ENCODE results near the gene LHFPL6. TPM values are rescaled to one million over a fixed set of nuclear protein-coding genes. Genes with fewer than 3 reads are reported as not detected.

The LHFPL6 gene
- total RNA-seq, 4 donors from 2014 or later, result 1.8 to 14.2 (median 9.0) TPM

DNA sequence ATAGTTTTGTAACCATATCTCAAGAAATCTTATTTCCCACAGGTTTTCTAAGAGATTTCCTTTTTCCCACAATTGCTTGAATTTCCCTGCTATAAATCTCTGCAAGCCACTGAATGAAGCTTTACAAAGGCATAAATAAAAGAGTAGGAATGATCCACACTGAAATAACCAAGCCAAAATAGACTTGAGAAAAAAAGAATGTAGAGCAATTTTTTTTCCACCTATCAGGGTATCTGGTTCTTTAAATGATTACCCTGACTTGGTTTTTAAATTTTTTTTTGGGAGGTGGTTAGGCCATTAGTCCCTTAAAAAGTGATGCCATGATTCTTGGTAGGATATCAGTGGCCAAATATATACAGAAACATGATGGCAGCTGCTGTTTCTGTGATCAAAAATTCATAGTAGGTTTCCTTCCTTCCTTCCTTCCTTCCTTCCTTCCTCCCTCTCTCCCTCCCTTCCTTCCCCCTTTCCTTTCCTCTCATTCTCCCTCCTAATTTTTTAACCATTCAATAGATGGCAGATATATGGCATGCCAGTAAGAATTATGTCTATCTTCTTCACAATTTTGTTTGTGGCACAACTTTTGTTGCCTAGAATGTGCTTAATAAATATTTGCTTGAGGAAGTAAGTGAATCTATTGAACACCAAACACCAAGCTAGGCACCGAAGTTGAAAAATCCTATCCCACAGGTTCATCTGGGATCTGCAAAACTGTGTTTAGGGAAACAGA is 233.7 kb downstream of the LHFPL6 start:
- Histone ChIP-seq H3K4me3 (no peak overlapping the region), H3K4me1 (no peaks in the 10 kb centered on the region), H3K36me3 (no peaks in the 10 kb centered on the region), H3K27ac (no peak overlapping the region), H3K27me3 (no peaks in the 10 kb centered on the region), H3K9me3 (no peaks in the 10 kb centered on the region)
- no peak for TF ChIP-seq POLR2A (IDR thresholded peaks at IDR 0.05)
- TF ChIP-seq CTCF (IDR thresholded peaks at IDR 0.05), result no peak
- DNase-seq, result no peak

GRCh38 chr13:39365879-39366278 is 237.1 kb downstream of the LHFPL6 start:
- Histone ChIP-seq H3K36me3 (no peaks in the 10 kb centered on the region), H3K27ac (no peak overlapping the region), H3K4me1 (no peaks in the 10 kb centered on the region), H3K4me3 (no peak overlapping the region), H3K27me3 (no peaks in the 10 kb centered on the region), H3K9me3 (no peaks in the 10 kb centered on the region)
- TF ChIP-seq CTCF (IDR thresholded peaks at IDR 0.05) (no peak), POLR2A (IDR thresholded peaks at IDR 0.05) (no peak)
- DNase-seq, result no peak

- no peak overlapping the region for H3K27ac ChIP-seq
- H3K4me1 ChIP-seq, result no peaks in the 10 kb centered on the region
- H3K27me3 ChIP-seq, result no peaks in the 10 kb centered on the region
- no peak overlapping the region for H3K4me3 ChIP-seq
- TF ChIP-seq CTCF (IDR thresholded peaks at IDR 0.05) (no peak), POLR2A (IDR thresholded peaks at IDR 0.05) (no peak)
- no peaks in the 10 kb centered on the region for H3K9me3 ChIP-seq
- H3K36me3 ChIP-seq, result no peaks in the 10 kb centered on the region
- no peak for DNase-seq
These were observed 238.0 kb downstream of the LHFPL6 start for GRCh38 chr13:39364947-39365468.

DNA sequence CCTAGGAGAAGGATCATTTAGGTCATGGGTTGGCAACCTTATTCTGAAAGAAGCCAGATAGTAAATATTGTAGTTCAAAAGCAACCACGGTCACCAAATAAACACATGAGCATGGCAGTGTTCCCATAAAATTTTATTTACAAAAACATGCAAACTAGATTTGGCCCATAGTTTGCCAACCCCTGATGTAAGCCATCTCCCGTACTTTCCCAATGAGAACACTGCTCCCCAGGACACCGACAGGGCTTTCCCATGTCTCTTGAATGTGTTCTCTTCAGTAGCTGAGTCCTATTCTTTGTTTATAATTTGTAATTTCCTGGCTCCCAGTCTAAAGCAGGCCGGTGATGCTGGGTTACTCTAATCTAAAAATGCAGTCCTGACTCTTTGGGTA is 239.6 kb downstream of the LHFPL6 start:
- Histone ChIP-seq H3K36me3 (no peaks in the 10 kb centered on the region), H3K4me3 (no peak overlapping the region), H3K27me3 (no peaks in the 10 kb centered on the region), H3K27ac (no peak overlapping the region), H3K9me3 (no peaks in the 10 kb centered on the region), H3K4me1 (no peaks in the 10 kb centered on the region)
- no peak for DNase-seq
- no peak for TF ChIP-seq CTCF (IDR thresholded peaks at IDR 0.05)
- no peak for TF ChIP-seq POLR2A (IDR thresholded peaks at IDR 0.05)

DNA sequence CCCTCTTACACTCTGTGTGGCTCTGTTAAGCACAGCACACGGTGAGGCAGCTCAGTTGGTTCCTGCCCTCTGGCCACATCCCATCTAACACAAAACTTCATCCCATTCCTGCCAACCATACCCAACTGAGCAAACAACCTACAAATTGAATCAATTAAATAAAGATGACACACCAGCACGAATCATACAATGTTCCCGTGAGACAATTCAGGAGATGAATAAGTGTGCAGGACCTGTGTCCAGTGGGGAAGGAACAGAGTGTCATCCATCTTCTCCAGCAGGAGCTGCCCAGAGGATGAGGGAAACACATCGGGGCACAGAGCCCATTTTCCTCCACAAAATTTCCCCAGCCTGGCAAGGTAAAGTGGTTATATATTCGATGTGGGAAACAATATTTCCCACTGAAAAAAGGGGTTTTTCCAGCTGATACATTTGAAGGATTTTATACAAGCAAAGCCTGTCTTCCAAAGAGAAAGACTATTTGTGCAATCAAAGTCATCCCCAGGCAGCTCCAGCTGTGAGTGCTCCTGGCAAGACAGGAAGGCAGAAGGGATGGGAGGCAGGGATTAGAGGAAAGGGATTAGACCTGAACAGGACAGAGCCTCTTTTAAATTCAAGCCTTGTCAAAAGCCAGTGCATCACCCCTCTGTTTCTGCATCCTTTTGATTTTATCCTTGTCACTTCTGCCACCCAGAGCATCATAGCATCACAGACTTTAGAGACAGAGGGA is 240.2 kb downstream of the LHFPL6 start:
- no peaks in the 10 kb centered on the region for H3K27me3 ChIP-seq
- DNase-seq, result no peak
- H3K36me3 ChIP-seq, result no peaks in the 10 kb centered on the region
- H3K27ac ChIP-seq, result no peak overlapping the region
- H3K4me1 ChIP-seq, result no peaks in the 10 kb centered on the region
- H3K4me3 ChIP-seq, result no peak overlapping the region
- H3K9me3 ChIP-seq, result no peaks in the 10 kb centered on the region
- TF ChIP-seq POLR2A (IDR thresholded peaks at IDR 0.05), result no peak
- TF ChIP-seq CTCF (IDR thresholded peaks at IDR 0.05), result no peak

All from Peyer's patch (tissue), 4 donors.